ENCODE measurements around the gene PTPN2. TPM values are rescaled to one million over a fixed set of nuclear protein-coding genes. Genes with fewer than 3 reads are reported as not detected.
A peak's percentile ranks its signal among the peaks of the same experiment; 100 is the strongest.
"Not testable (repeated sequence)": the region's sequence is repeated elsewhere in the genome, so short reads cannot be mapped to it uniquely, and the experiment has no call there.

The PTPN2 gene
- total RNA-seq, 2 experiments from 2014 or later = 60.6 to 72.9 TPM

DNA sequence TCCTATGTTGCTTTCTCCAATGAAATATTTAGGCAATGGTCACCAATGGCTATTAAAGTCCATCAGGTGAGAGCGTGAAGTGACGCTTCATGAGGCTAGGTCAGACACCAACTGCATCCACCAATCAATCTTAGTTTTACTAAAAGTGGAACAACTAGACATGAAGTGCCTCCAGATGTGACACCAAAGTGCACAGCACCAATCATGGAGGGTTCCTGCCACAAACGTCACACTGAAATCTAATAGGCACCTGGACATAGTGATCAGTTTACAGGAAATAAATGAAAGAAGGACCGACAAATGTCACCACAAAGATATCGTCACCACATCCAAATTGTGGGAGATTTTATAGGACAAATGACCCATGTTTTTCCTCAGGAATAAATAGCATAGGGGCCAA lies 110.7 kb downstream of the PTPN2 start:
- POLR2A ChIA-PET = no interaction called here
- no peak overlapping the region for H3K27ac Mint-ChIP-seq

DNA sequence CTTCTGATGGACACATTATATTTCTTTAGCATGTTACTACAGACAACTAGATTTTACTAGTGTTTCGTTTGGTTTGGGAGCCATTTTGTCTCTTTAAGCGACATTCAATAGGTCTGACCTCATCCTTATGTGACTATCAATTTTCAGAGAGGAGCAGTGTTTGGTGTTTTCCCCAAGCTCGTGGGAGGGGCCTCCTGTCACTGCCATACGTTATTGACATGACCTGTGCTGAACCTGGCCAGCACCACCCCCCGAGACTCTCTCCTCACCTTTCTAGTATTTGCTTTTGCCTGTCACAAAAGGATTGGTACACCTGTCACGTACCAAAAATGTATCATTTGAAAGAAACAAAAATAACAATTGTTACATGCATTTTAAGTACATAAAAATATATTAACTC lies 111.9 kb downstream of the PTPN2 start:
- H3K4me1 Mint-ChIP-seq = peaks cover 16% of the 10 kb centered on the region
- H3K4me3 Mint-ChIP-seq = no peak overlapping the region
- CTCF ChIA-PET = no interaction called here
- no peak for ATAC-seq
- H3K9me3 Mint-ChIP-seq (ENCODE audit: low read depth) = peaks cover 5% of the 10 kb centered on the region
- DNase-seq = no peak
- no peak overlapping the region for H3K27ac Mint-ChIP-seq
- POLR2A ChIA-PET = no interaction called here
- H3K36me3 Mint-ChIP-seq (ENCODE audit: low read depth) = peaks cover 3% of the 10 kb centered on the region
- intact Hi-C loops (cut with DNase I, micrococcal nuclease) = no loop called here
- H3K27me3 Mint-ChIP-seq = no peaks in the 10 kb centered on the region

More for the DNA sequence above, 110.7 kb downstream of the PTPN2 start:
- Mint-ChIP-seq H3K9me3 (ENCODE audit: low read depth) (peaks cover 5% of the 10 kb centered on the region), H3K27me3 (no peaks in the 10 kb centered on the region), H3K4me3 (no peak overlapping the region), H3K4me1 (peaks cover 16% of the 10 kb centered on the region), H3K36me3 (ENCODE audit: low read depth) (peaks cover 3% of the 10 kb centered on the region)
- ATAC-seq (no peak), DNase-seq (no peak)
- CTCF ChIA-PET = no interaction called here
- intact Hi-C loops (cut with DNase I, micrococcal nuclease) = no loop called here

DNA sequence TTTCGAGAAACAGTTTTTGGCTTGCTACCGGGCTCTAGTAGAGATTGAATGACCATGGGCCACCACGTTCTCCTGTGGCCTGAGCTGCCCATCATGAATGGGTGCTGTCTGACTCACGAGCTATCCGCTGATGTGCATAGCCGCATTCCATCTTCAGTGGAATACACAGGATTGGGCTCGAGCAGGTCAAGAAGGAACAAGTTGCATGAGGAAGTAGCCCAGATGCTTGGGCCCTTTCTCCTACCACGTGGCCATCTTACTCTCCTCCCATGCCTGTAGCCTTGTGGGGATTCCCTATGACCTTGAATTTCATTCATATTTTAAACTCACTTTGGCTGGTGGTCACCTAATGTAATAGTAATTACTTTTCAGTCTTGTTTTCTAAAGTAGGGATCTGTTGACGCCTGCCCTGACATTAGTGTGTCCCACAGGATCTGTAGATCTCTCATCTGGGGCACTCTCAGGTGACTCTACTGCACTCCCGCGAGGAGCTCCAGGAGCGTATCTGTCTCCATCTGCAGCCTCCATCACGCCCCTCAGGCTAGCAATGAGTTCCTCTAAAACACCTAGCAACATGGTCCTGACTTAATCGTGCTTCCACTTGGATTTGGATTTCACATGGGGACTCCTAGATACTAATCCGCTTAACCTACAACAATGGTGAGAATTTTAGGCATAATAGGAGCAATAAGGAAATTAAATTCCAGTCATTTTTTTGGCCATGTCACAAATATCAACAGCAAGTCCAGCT lies 113.4 kb downstream of the PTPN2 start:
- no peak overlapping the region for H3K4me3 Mint-ChIP-seq

DNA sequence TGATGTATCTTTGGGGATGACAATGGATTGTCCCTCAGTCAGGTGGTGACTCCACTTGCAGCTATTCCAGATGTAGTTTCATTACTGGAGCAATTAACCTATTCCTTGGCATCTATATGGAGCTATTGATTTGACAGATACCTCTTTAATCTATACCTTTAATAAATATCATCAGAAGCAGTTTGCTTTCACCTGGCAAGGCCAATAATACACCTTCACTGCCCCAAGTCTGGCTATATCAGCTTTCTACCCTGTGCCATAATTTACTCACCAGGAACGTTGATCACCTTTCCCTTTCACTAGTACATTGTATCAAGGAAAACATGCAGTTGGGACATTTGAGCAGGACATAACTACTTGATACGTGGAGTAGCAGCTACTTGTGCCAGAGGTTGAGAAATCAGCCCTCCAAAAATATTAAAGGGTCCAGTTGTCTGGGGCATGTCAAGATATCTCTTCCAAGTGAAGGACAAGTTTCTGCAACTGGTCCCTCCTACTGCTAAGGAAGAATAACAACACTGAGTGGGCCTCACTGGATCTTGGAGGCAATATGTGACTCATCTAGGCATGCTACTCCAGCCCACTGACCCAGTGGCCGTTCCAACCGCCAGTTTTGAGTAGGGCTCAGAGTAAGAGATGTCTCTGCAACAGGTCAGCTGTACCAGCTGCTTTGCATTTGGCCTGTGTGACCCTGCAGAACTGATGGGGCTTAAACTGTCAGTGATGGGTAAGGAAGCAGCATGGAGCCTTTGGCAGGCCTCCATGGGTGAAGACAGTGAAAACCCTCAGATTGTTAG lies 114.2 kb downstream of the PTPN2 start:
- peaks cover 3% of the 10 kb centered on the region for H3K36me3 Mint-ChIP-seq (ENCODE audit: low read depth)
- CTCF ChIA-PET = no interaction called here

More for the DNA sequence above, 113.4 kb downstream of the PTPN2 start:
- H3K27me3 Mint-ChIP-seq = no peaks in the 10 kb centered on the region
- intact Hi-C loops (cut with DNase I, micrococcal nuclease) = no loop called here
- ChIA-PET POLR2A (no interaction called here), CTCF (no interaction called here)
- no peak overlapping the region for H3K27ac Mint-ChIP-seq
- no peak for DNase-seq
- H3K4me1 Mint-ChIP-seq = peaks cover 12% of the 10 kb centered on the region
- H3K36me3 Mint-ChIP-seq (ENCODE audit: low read depth) = peaks cover 3% of the 10 kb centered on the region
- H3K9me3 Mint-ChIP-seq (ENCODE audit: low read depth) = no peaks in the 10 kb centered on the region
- ATAC-seq = no peak

DNA sequence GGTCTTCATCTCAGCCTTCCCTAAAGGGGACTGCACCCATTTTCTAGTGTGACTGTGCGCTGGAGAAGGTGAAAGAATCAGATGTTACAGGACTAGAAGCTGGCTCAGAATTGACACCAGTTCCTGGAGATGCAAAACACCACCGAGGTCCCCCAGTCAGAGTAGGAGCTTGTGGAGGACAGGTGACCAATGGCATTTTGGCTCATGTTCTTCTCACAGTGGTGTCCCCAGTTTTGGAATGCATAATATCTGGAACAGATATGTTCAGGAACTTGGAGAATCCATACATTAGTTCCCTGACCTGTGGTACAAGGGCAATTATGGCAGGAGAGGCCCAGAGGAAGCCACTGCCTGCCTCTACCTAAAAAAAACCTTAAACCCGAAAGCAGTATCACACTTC lies 114.9 kb downstream of the PTPN2 start:
- Mint-ChIP-seq H3K27me3 (no peaks in the 10 kb centered on the region), H3K4me3 (no peak overlapping the region), H3K27ac (no peak overlapping the region), H3K36me3 (ENCODE audit: low read depth) (peaks cover 3% of the 10 kb centered on the region), H3K9me3 (ENCODE audit: low read depth) (no peaks in the 10 kb centered on the region), H3K4me1 (peaks cover 10% of the 10 kb centered on the region)
- intact Hi-C loops (cut with DNase I, micrococcal nuclease) = no loop called here
- DNase-seq (no peak), ATAC-seq (no peak)
- POLR2A ChIA-PET = no interaction called here
- CTCF ChIA-PET = no interaction called here

More for the DNA sequence above, 114.2 kb downstream of the PTPN2 start:
- no peak for DNase-seq
- intact Hi-C loops (cut with DNase I, micrococcal nuclease) = no loop called here
- Mint-ChIP-seq H3K27ac (no peak overlapping the region), H3K4me1 (peaks cover 12% of the 10 kb centered on the region), H3K9me3 (ENCODE audit: low read depth) (no peaks in the 10 kb centered on the region), H3K27me3 (no peaks in the 10 kb centered on the region), H3K4me3 (no peak overlapping the region)
- POLR2A ChIA-PET = no interaction called here
- no peak for ATAC-seq

DNA sequence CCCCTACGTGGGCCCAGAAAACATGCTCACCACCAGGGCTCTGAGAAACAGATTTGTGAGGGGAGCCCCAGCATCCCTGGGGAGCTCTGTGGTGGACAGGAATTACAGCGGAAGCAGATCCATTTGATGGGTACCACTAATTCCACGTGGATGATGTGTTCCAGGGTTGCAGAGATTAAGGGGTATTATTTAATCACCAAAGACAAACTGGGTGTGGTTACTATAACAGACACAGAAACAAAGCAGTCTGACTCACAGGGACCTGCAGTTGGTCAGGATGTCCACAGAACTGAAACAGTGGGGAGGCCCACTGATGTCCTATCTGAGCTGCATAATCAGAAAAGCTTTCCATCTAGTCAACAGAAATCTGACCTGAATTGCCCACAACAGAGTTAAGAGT lies 115.4 kb downstream of the PTPN2 start:
- H3K27me3 Mint-ChIP-seq = no peaks in the 10 kb centered on the region
- CTCF ChIA-PET = interaction anchor here (0.7 kb wide), 1 partner anchor 408 kb away, joined by 3 read pairs; no protein-coding TSS in a partner anchor
- no peak overlapping the region for H3K27ac Mint-ChIP-seq
- peak; percentile 30 for ATAC-seq
- no peaks in the 10 kb centered on the region for H3K9me3 Mint-ChIP-seq (ENCODE audit: low read depth)
- peaks cover 6% of the 10 kb centered on the region for H3K4me1 Mint-ChIP-seq
- POLR2A ChIA-PET = no interaction called here
- intact Hi-C loops (cut with DNase I, micrococcal nuclease) = no loop called here
- DNase-seq = no peak
- peaks cover 5% of the 10 kb centered on the region for H3K36me3 Mint-ChIP-seq (ENCODE audit: low read depth)
- H3K4me3 Mint-ChIP-seq = no peak overlapping the region

DNA sequence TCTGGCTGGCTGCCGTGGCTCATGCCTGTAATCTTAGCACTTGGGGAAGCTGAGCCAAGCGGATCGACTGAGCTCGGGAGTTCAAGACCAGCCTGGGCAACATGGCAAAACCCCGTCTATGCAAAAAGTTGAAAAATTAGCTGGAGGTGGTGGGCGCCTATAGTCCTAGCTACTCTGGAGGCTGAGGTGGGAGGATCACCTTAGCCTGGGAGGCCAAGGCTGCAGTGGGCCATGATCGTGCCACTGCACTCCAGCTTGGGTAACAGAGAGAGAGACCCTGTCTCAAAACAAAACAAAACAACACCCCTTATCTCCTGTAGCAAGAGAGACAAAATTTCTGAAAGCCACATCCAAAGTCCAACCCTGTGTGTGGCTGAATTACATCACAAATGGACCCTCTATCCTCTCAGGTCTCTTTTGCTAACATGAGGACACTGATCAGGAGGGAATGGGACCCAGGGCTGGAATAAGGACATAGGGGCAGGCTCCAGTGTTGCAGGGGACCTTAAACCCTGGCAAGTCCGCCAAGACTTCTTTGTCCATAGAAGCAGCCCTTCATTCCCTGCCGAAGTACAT lies 116.4 kb downstream of the PTPN2 start:
- no peak overlapping the region for H3K4me3 Mint-ChIP-seq
- DNase-seq = no peak
- H3K9me3 Mint-ChIP-seq (ENCODE audit: low read depth) = no peaks in the 10 kb centered on the region
- no peaks in the 10 kb centered on the region for H3K4me1 Mint-ChIP-seq
- H3K27me3 Mint-ChIP-seq = no peaks in the 10 kb centered on the region
- ChIA-PET CTCF (interaction anchor here (0.8 kb wide), 1 partner anchor 16 kb away, joined by 4 read pairs; no protein-coding TSS in a partner anchor), POLR2A (no interaction called here)
- no peak for ATAC-seq
- intact Hi-C loops (cut with DNase I, micrococcal nuclease) = no loop called here
- no peak overlapping the region for H3K27ac Mint-ChIP-seq
- H3K36me3 Mint-ChIP-seq (ENCODE audit: low read depth) = peaks cover 5% of the 10 kb centered on the region

DNA sequence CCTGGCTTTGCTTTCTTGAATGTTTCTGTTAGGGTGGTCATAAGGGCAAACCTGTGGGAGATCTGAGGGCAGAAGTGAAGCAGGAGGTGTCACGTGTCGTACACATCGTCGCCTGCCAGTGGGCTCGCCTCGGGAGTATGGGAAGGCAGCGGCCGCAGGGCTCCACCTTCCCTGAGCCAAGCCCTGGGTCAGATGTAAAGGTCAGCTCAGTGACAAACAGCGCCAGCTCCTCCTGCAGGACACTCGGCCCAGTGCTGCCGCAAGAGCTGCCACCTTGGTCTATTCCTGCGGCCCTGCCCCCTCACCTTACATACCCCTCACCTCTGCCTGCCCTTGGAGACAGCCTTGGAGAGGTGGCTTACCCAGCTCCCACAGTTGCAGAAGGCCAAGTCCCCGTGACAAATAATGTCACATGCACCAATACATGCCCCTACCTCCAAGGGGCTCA lies 117.0 kb downstream of the PTPN2 start:
- Mint-ChIP-seq H3K27me3 (no peaks in the 10 kb centered on the region), H3K4me3 (no peak overlapping the region), H3K27ac (no peak overlapping the region), H3K4me1 (no peaks in the 10 kb centered on the region), H3K9me3 (ENCODE audit: low read depth) (no peaks in the 10 kb centered on the region), H3K36me3 (ENCODE audit: low read depth) (peaks cover 5% of the 10 kb centered on the region)
- no peak for ATAC-seq
- intact Hi-C loops (cut with DNase I, micrococcal nuclease) = no loop called here
- POLR2A ChIA-PET = no interaction called here
- DNase-seq = no peak
- CTCF ChIA-PET = interaction anchor here (0.8 kb wide), 1 partner anchor 16 kb away, joined by 4 read pairs; no protein-coding TSS in a partner anchor

DNA sequence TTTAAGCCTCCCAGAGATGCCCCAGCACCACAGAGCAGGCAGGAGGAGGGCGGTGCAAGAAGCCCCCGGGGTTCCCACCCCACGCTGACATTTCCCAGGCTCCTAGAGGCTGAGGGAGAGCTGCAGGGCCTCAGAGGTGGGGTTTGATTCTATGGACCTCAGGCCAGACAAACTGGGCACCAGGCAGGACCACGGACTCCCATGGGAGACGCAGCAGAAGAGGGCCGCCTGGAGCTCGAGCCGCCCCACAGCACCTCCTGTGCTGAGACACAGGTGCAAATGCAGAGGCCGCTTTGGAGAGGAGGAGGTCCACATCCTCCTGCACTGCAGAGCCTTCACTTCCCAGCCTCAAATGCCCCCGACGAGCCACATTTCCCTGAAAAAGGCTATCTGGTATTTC lies 118.5 kb downstream of the PTPN2 start:
- H3K9me3 Mint-ChIP-seq (ENCODE audit: low read depth) = no peaks in the 10 kb centered on the region
- intact Hi-C loops (cut with DNase I, micrococcal nuclease) = no loop called here
- ChIA-PET CTCF (interaction anchor here (0.7 to 1.1 kb wide), 2 partner anchors 21 to 128 kb away, joined by 3 read pairs; no protein-coding TSS in a partner anchor), POLR2A (no interaction called here)
- no peak overlapping the region for H3K27ac Mint-ChIP-seq
- H3K4me3 Mint-ChIP-seq = no peak overlapping the region
- H3K27me3 Mint-ChIP-seq = no peaks in the 10 kb centered on the region
- no peaks in the 10 kb centered on the region for H3K4me1 Mint-ChIP-seq
- ATAC-seq (no peak), DNase-seq (no peak)
- H3K36me3 Mint-ChIP-seq (ENCODE audit: low read depth) = peaks cover 2% of the 10 kb centered on the region

DNA sequence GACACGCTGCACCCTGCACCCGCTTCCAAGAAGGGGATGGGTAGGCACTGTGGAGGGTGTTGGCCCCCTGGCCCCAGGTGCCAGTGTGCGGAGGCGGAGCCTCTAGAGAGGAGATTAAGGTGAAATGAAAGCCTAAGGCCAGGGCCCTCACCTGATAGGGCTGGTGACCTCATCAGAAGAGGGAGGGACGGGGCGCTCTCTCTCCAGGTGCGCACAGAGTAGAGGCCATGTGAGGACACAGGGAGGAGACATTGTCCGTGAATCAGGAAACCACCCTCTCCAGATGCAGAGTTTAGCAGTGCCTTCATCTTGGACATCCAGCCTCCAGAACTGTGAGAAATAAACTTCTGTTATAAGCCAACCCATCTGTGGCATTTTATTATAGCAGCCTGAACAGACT lies 118.9 kb downstream of the PTPN2 start:
- no peaks in the 10 kb centered on the region for H3K9me3 Mint-ChIP-seq (ENCODE audit: low read depth)

DNA sequence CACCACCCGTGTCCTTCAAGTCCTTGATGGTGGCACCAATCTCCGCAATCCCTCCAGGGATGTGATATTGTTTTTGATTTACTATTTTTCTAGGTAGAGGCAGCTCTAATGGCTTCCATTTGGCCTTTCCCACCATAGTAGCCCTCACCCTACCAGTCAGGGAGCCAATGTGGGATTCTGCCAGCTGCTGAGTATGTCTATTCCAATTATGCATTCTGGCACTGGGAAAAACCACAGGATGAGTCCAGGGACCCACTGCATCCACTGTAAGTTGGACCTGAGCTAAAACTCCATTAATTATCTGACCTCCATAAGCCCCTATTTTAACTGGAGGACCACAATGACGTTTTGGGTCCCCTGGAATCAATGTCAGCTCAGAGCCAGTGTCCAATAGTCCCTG lies 125.5 kb downstream of the PTPN2 start:
- H3K27me3 Mint-ChIP-seq; ATAC-seq; H3K9me3 Mint-ChIP-seq (ENCODE audit: low read depth); intact Hi-C loops (cut with DNase I, micrococcal nuclease); H3K4me3 Mint-ChIP-seq; H3K4me1 Mint-ChIP-seq; H3K27ac Mint-ChIP-seq; DNase-seq; H3K36me3 Mint-ChIP-seq (ENCODE audit: low read depth); POLR2A ChIA-PET: not testable (repeated sequence)
- CTCF ChIA-PET = interaction anchor here (1.5 kb wide), 1 partner anchor 14 kb away, joined by 7 read pairs; no protein-coding TSS in a partner anchor

More for the DNA sequence above, 118.9 kb downstream of the PTPN2 start:
- ChIA-PET CTCF (no interaction called here), POLR2A (no interaction called here)
- Mint-ChIP-seq H3K4me3 (no peak overlapping the region), H3K27me3 (no peaks in the 10 kb centered on the region), H3K27ac (no peak overlapping the region), H3K4me1 (no peaks in the 10 kb centered on the region), H3K36me3 (ENCODE audit: low read depth) (peaks cover 2% of the 10 kb centered on the region)
- intact Hi-C loops (cut with DNase I, micrococcal nuclease) = no loop called here
- no peak for ATAC-seq
- no peak for DNase-seq

Measured in activated CD4-positive, alpha-beta T cell treated with anti-CD3 and anti-CD28 coated beads for 36 hours (primary cell).